Adrenal gland (tissue), 12 donors: ENCODE results near the gene ABI3BP. TPM values are rescaled to one million over a fixed set of nuclear protein-coding genes. Genes with fewer than 3 reads are reported as not detected.

Source experiments
- DNase-seq, 7 donors: peaks; one replicate each; pipeline ENCODE4 v3.0.0-alpha.2; 2019 to 2020
- H3K27ac ChIP-seq, 5 donors: fragments of 200-600 bp; sonication (generic) in 4 of 5; 1 replicate in 3 of 5; 2 replicates in 2 of 5; pipeline versions ENCODE4 v1.5.1 to v1.8.0; 2016 to 2020; ENCODE audit warnings: mild to moderate bottlenecking in 1 of 5
- H3K27me3 ChIP-seq: fragments of 200-600 bp; 2 replicates; pipeline ENCODE4 v1.8.0; 2021
- H3K36me3 ChIP-seq, 2 donors: fragments of 200-600 bp; replicated peaks in 1 of 2; 1 replicate in 1 of 2; 2 replicates in 1 of 2; pipeline versions ENCODE4 v1.5.1 to v1.8.0; 2018 to 2022
- H3K4me1 ChIP-seq, 2 donors: fragments of 200-600 bp; replicated peaks in 1 of 2; 1 replicate in 1 of 2; 2 replicates in 1 of 2; pipeline versions ENCODE4 v1.5.1 to v1.8.0; 2018 to 2021
- H3K4me3 ChIP-seq, 4 donors: fragments of 200-600 bp; sonication (generic) in 3 of 4; one replicate each; pipeline ENCODE4 v1.5.1; 2016 to 2018
- H3K9me3 ChIP-seq, 3 donors: fragments of 200-600 bp; sonication (generic) in 1 of 3; replicated peaks in 1 of 3; 1 replicate in 2 of 3; 2 replicates in 1 of 3; pipeline versions ENCODE4 v1.5.1 to v1.8.0; 2016 to 2021
- CTCF ChIP-seq, 6 experiments: fragments of 450-650 bp in 4 of 6; fragments of 200-600 bp in 2 of 6; sonication (generic) in 1 of 6; IDR thresholded peaks; 1 replicate in 5 of 6; 2 replicates in 1 of 6; pipeline versions ENCODE4 v1.5.1 to v1.8.0; 2016 to 2021; ENCODE audit warnings: antibody characterized with exemption in 6 of 6, mild to moderate bottlenecking in 2 of 6, moderate library complexity in 1 of 6
- POLR2A ChIP-seq, 2 donors: fragments of 450-650 bp; IDR thresholded peaks; one replicate each; pipeline ENCODE4 v1.6.1; 2017; ENCODE audit warnings: antibody characterized with exemption in 2 of 2, mild to moderate bottlenecking in 2 of 2, moderate library complexity in 1 of 2
- WGBS, 4 donors: extraction: QIAGEN DNeasy Blood & Tissue Kit in 2 of 4; methylation state at CpG; one replicate each; pipeline versions ENCODE4 v1.1.5 to v1.1.7; 2013 to 2017; 5-methylcytosine and 5-hydroxymethylcytosine counted together
- intact Hi-C, 2 donors: fragments of 100-400 bp; cut with DNase I; formaldehyde crosslinking; loops; one replicate each; pipeline versions ENCODE4 v1.14.1 to v1.15.0; 2022 to 2023
- polyA plus RNA-seq, 3 donors: library from polyadenylated mRNA; stranded (reverse); fragments of 200-250 nt in 2 of 3; fragments of 350-450 nt in 1 of 3; fragmentation: Illumina TruSeq in 1 of 3; extraction: RNeasy Lipid Tissue Mini Kit (QIAGEN cat#74804) in 1 of 3; gene quantifications; one replicate each; pipeline ENCODE4 v1.2.3, GENCODE V29; 2013 to 2014
- total RNA-seq, 9 donors: library from RNA; depleted of rRNA in 4 of 9; stranded (reverse); fragments of >200 nt in 4 of 9; fragments of 120-200 nt in 1 of 9; fragmentation: NEBNext Ultra II Directional in 1 of 9; extraction: Animal tissue kit (Norgen Biotek cat#: 25700) in 1 of 9; gene quantifications; one replicate each; pipeline versions ENCODE4 v1.1.0 to v1.2.4, GENCODE V29; 2013 to 2023
- donor health status: healthy with polysubstance abuse.
- donor health status: Bipolar disorder and iron deficiency.
- donor health status: DM: yes; HTN: yes; CAD: no.
- donor health status: DM: no; HTN: no; CAD: no.
- donor health status: DM: no; HTN: no; CAD: no.
- donor health status: DM: yes; HTN: yes; CAD: no.

Gene ABI3BP
- total and polyA plus RNA-seq, 12 donors = 3.4 to 50.3 (median 18.7) TPM

DNA sequence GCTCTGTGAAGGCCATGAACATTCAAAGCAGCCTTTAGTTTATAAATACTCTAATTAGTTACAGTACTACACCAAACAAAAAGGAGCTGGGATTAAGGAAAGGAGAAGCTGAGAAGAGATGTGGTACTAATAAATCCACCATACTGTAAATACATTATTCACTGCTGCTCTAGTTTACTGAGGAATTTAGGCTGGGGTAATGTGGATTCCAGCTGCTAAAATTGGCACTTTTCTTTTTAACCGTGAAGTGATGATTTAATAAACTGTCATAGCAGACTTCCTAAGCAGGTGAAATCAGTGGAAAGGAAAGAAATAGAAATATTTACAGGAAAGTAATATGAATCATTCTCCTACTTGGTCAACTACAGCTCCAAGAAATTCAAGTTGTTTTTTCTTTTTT lies 195.2 kb downstream of the ABI3BP start:
- Histone ChIP-seq H3K9me3 (no peaks in the 10 kb centered on the region), H3K27me3 (no peaks in the 10 kb centered on the region), H3K36me3 (no peaks in the 10 kb centered on the region), H3K27ac (no peak overlapping the region), H3K4me1 (no peaks in the 10 kb centered on the region), H3K4me3 (no peak overlapping the region)
- TF ChIP-seq POLR2A (IDR thresholded peaks at IDR 0.05) (no peak), CTCF (IDR thresholded peaks at IDR 0.05) (no peak)
- DNase-seq = no peak
- WGBS, 4 donors = 71 to 84% (median 75%) methylated on average over 1 of the region's 1 CpG
- intact Hi-C loops = no loop called here

- H3K36me3 ChIP-seq = no peaks in the 10 kb centered on the region
- H3K27ac ChIP-seq = no peak overlapping the region
- no peaks in the 10 kb centered on the region for H3K9me3 ChIP-seq
- intact Hi-C loops = no loop called here
- peak in 5 of 6 experiments; percentile 18 to 46 (median 36) for TF ChIP-seq CTCF (IDR thresholded peaks at IDR 0.05)
- TF ChIP-seq POLR2A (IDR thresholded peaks at IDR 0.05) = no peak
- DNase-seq = no peak
- no peaks in the 10 kb centered on the region for H3K27me3 ChIP-seq
- no peaks in the 10 kb centered on the region for H3K4me1 ChIP-seq
- WGBS, 4 donors = 12 to 18% (median 16%) methylated on average over 2 of the region's 2 CpGs
- no peak overlapping the region for H3K4me3 ChIP-seq
Observed at GRCh38 chr3:100796556-100796955, 196.7 kb downstream of the ABI3BP start.

DNA sequence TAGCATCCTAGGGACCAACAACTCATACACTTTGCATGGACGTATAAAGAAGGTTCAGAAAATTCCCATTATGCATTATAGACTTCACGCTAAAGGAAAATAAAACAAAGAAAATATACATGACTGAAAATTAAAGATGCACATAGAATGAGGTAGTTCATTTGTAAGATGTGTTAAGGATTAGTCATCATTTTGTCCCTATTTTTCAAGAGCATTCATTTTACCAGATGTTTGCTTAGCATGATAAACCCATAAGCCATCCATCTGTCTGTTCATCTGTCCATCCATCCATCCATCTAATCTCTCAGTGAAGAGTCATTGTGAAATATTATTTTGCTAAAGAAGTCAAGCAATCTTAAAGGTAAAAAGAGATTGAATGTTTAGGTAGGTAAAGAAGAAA lies 203.6 kb downstream of the ABI3BP start:
- no peaks in the 10 kb centered on the region for H3K36me3 ChIP-seq
- intact Hi-C loops = no loop called here
- H3K9me3 ChIP-seq = peaks cover 0 to 4% (median 0%) of the 10 kb centered on the region in 3 donors
- TF ChIP-seq POLR2A (IDR thresholded peaks at IDR 0.05) = no peak
- no peak for TF ChIP-seq CTCF (IDR thresholded peaks at IDR 0.05)
- no peaks in the 10 kb centered on the region for H3K4me1 ChIP-seq
- 89 to 95% (median 92%) methylated on average over 2 of the region's 2 CpGs for WGBS, 4 donors
- DNase-seq = no peak
- no peak overlapping the region for H3K27ac ChIP-seq
- no peak overlapping the region for H3K4me3 ChIP-seq
- H3K27me3 ChIP-seq = no peaks in the 10 kb centered on the region

DNA sequence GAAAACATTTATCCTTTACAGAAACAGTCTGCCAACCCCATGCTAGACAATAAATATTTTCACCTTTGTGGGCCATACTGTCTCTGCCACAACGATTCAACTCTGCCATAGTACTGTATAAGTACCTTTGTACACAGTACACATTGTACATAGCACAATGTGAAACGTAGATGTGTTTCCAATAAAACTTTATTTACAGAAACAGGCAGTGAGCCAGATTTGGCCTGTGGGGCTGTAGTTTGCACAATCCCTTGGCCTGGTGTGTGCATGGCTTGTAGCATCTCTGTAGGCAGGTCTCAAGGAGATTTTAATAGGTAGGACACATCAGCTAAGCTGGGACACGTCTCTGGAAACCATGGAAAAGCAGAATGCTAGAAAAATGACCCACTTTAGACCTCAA lies 209.6 kb downstream of the ABI3BP start:
- intact Hi-C loops = no loop called here
- no peak for TF ChIP-seq CTCF (IDR thresholded peaks at IDR 0.05)
- no peak for TF ChIP-seq POLR2A (IDR thresholded peaks at IDR 0.05)
- H3K27ac ChIP-seq = no peak overlapping the region
- no peak for DNase-seq
- H3K4me3 ChIP-seq = no peak overlapping the region
- H3K27me3 ChIP-seq = no peaks in the 10 kb centered on the region
- H3K9me3 ChIP-seq = peaks cover 0 to 4% (median 0%) of the 10 kb centered on the region in 3 donors
- H3K36me3 ChIP-seq = no peaks in the 10 kb centered on the region
- H3K4me1 ChIP-seq = no peaks in the 10 kb centered on the region
- 73 to 85% (median 80%) methylated on average over 3 of the region's 3 CpGs for WGBS, 4 donors
